GM12878 (cell line): ENCODE measurements around the gene CAPN7. TPM values are rescaled to one million over a fixed set of nuclear protein-coding genes. Genes with fewer than 3 reads are reported as not detected.

Source experiments
- ATAC-seq: fragments of 200-7000 bp; cut with Tn5 transposase; 3 replicates; pipeline ENCODE4 v1.9.1; 2020; ENCODE audit warnings: mild to moderate bottlenecking, moderate library complexity
- BruUV-seq: library from RNA; stranded (reverse); fragments of 400-500 nt; replicated peaks from 2 replicates; lab custom pipeline; 2021; lab: Mats Ljungman, UMichigan
- CTCF ChIA-PET: fragments of 300-600 bp; sonication (Branson Sonifier 250); formaldehyde crosslinking; extraction: SDS; loops from one replicate; lab custom pipeline; 2021; ENCODE audit warnings: inconsistent platforms; lab: Yijun Ruan, JAX
- POLR2A ChIA-PET: fragments of 350-600 bp; formaldehyde crosslinking; extraction: SDS; loops from one replicate; lab custom pipeline; 2021; ENCODE audit warnings: inconsistent platforms; lab: Charles Lee
- RAD21 ChIA-PET: fragments of 300-600 bp; sonication (Branson Sonifier 250); formaldehyde crosslinking; loops from one replicate; lab custom pipeline; 2023; ENCODE audit warnings: antibody characterized with exemption; ENCODE audit not compliant: unreplicated experiment; lab: Charles Lee
- SMC1A ChIA-PET: fragments of 300-600 bp; sonication (Branson Sonifier 250); formaldehyde crosslinking; loops from one replicate; lab custom pipeline; 2023; ENCODE audit not compliant: unreplicated experiment, uncharacterized antibody; lab: Charles Lee
- DNase-seq: peaks from one replicate; pipeline ENCODE4 v3.0.0-alpha.2; 2011; ENCODE audit warnings: low read depth, low spot score
- FAIRE-seq: peaks from 3 replicates; lab custom pipeline; 2011; peaks lifted over from hg19 to GRCh38; lab: Jason Lieb, UNC
- H2AFZ ChIP-seq: 2 replicates; pipeline ENCODE4 v1.6.0; 2011; ENCODE audit warnings: low read depth, low read length, control low read depth; ENCODE audit not compliant: control insufficient read depth
- H3K27ac ChIP-seq: 2 replicates; pipeline ENCODE4 v1.5.1; 2011; ENCODE audit warnings: control low read depth; ENCODE audit not compliant: control insufficient read depth, insufficient read depth
- H3K27me3 ChIP-seq, 2 experiments: replicated peaks in 1 of 2; 2 replicates each; pipeline versions ENCODE4 v1.6.0 to v1.6.1; 2011; ENCODE audit warnings: low read length in 1 of 2; ENCODE audit not compliant: control insufficient read depth in 2 of 2, insufficient read depth in 2 of 2
- H3K36me3 ChIP-seq, 2 experiments: 2 replicates each; pipeline ENCODE4 v1.5.1; 2011; ENCODE audit warnings: low read length in 1 of 2; ENCODE audit not compliant: control insufficient read depth in 2 of 2, insufficient read depth in 2 of 2
- H3K4me1 ChIP-seq: 2 replicates; pipeline ENCODE4 v1.6.1; 2011; ENCODE audit warnings: mild to moderate bottlenecking, low read length, moderate library complexity, mixed read lengths; ENCODE audit not compliant: control insufficient read depth, insufficient read depth
- H3K4me2 ChIP-seq: 2 replicates; pipeline ENCODE4 v1.6.0; 2011; ENCODE audit warnings: control low read depth; ENCODE audit not compliant: control insufficient read depth, insufficient read depth
- H3K4me3 ChIP-seq: fragments of 200-600 bp; sonication (generic); 2 replicates; pipeline ENCODE4 v1.5.1; 2016
- H3K79me2 ChIP-seq: 2 replicates; pipeline ENCODE4 v1.6.0; 2011; ENCODE audit warnings: low read length; ENCODE audit not compliant: control insufficient read depth, insufficient read depth
- H3K9ac ChIP-seq: 2 replicates; pipeline ENCODE4 v1.8.0; 2011; ENCODE audit warnings: low read length, control low read depth, mixed read lengths; ENCODE audit not compliant: control insufficient read depth, insufficient read depth
- H3K9me3 ChIP-seq: replicated peaks from 3 replicates; pipeline ENCODE4 v1.5.1; 2011; ENCODE audit warnings: mild to moderate bottlenecking, low read length; ENCODE audit not compliant: control insufficient read depth, insufficient read depth
- H4K20me1 ChIP-seq: 2 replicates; pipeline ENCODE4 v1.6.0; 2011; ENCODE audit not compliant: control insufficient read depth, insufficient read depth
- GATAD2B ChIP-seq: fragments of 450-650 bp; conservative IDR thresholded peaks from 2 replicates; pipeline ENCODE4 v1.6.1; 2017; ENCODE audit warnings: low read depth, mild to moderate bottlenecking, moderate library complexity
- NFIC ChIP-seq: IDR thresholded peaks from 2 replicates; pipeline ENCODE4 v1.6.1; 2012; ENCODE audit warnings: low read depth, mild to moderate bottlenecking, inconsistent platforms, low read length, moderate library complexity
- NR2C1 ChIP-seq: fragments of 450-650 bp; IDR thresholded peaks from 2 replicates; pipeline ENCODE4 v1.6.1; 2017; ENCODE audit warnings: antibody characterized with exemption, mild to moderate bottlenecking, moderate library complexity
- NRF1 ChIP-seq: conservative IDR thresholded peaks from 2 replicates; pipeline ENCODE4 v1.6.1; 2011; ENCODE audit warnings: mild to moderate bottlenecking, low read depth, low read length, improper control_type of control experiment
- RAD21 ChIP-seq: IDR thresholded peaks from 2 replicates; pipeline ENCODE4 v1.6.1; 2011; ENCODE audit warnings: mild to moderate bottlenecking, low read depth, low read length, moderate library complexity; ENCODE audit not compliant: insufficient read depth
- REST ChIP-seq: IDR thresholded peaks from 2 replicates; pipeline ENCODE4 v1.6.1; 2012; ENCODE audit warnings: mild to moderate bottlenecking, low read depth, low read length
- RFX5 ChIP-seq: IDR thresholded peaks from 2 replicates; pipeline ENCODE4 v1.6.1; 2011; ENCODE audit warnings: low read depth, low read length, improper control_type of control experiment
- YBX1 ChIP-seq: fragments of 450-650 bp; IDR thresholded peaks from 2 replicates; pipeline ENCODE4 v1.6.1; 2016; ENCODE audit warnings: antibody characterized with exemption
- ZBTB4 ChIP-seq: fragments of 450-650 bp; formaldehyde crosslinking; IDR thresholded peaks from 2 replicates; pipeline ENCODE4 v1.4.0; 2022; ENCODE audit warnings: mild to moderate bottlenecking, moderate library complexity
- ZNF274 ChIP-seq: IDR thresholded peaks from one replicate; pipeline ENCODE4 v1.8.0; 2011; ENCODE audit not compliant: insufficient read length, insufficient read depth
- ZNF592 ChIP-seq: fragments of 450-650 bp; IDR thresholded peaks from 2 replicates; pipeline ENCODE4 v1.6.1; 2017; ENCODE audit warnings: mild to moderate bottlenecking, moderate library complexity
- WGBS: methylation state at CpG from one replicate; pipeline ENCODE4 v1.1.6; 2016; ENCODE audit warnings: low lambda C conversion rate; ENCODE audit not compliant: insufficient replicate concordance, insufficient coverage; ENCODE audit errors: missing lambda C conversion rate; 5-methylcytosine and 5-hydroxymethylcytosine counted together
- in situ Hi-C: fragments of 300-500 bp; cut with MboI; formaldehyde crosslinking; loops from 9 replicates; pipeline ENCODE4 v1.14.3; 2018; ENCODE audit warnings: mixed read lengths
- intact Hi-C: fragments of 100-400 bp; cut with micrococcal nuclease; formaldehyde crosslinking; loops from one replicate; pipeline ENCODE4 v1.14.2; 2022; ENCODE audit not compliant: unreplicated experiment
- polyA plus RNA-seq, 11 experiments: library from polyadenylated mRNA; depleted of rRNA in 4 of 11; unstranded in 6 of 11; stranded (reverse) in 5 of 11; fragments of >200 nt; fragmentation: Nextera tagmentation in 4 of 11; fragmentation: Illumina TruSeq in 1 of 11; extraction: Ambion mirVana in 4 of 11; extraction: Trizol in 1 of 11; gene quantifications; 1 replicate in 1 of 11; 2 replicates in 10 of 11; pipeline versions ENCODE4 v1.2.1 to v1.2.3, GENCODE V29; 2011 to 2016; ENCODE audit warnings: inconsistent platforms in 2 of 11, missing spikeins in 2 of 11, low read depth in 1 of 11
- total RNA-seq, 4 experiments: library from RNA; depleted of rRNA in 3 of 4; stranded (reverse); fragments of >200 nt in 3 of 4; fragmentation: Illumina TruSeq in 1 of 4; extraction: Trizol in 1 of 4; gene quantifications; 2 replicates each; pipeline versions ENCODE4 v1.2.1 to v1.2.3, GENCODE V29; 2013 to 2021

CAPN7 gene
- total and polyA plus RNA-seq, 10 of the 15 experiments (the other 5 are each of a cell fraction or from before 2014, with no cell fraction given) = 5.3 to 27.0 (median 18.2) TPM

- Histone ChIP-seq H4K20me1 (no peaks in the 10 kb centered on the region), H3K27me3 (no peaks in the 10 kb centered on the region), H3K36me3 (peaks cover 5 to 7% of the 10 kb centered on the region in 2 experiments), H3K4me1 (peaks cover 5% of the 10 kb centered on the region; the same call in 1 of the 2 replicates), H3K4me2 (no peak overlapping the region), H3K9me3 (no peaks in the 10 kb centered on the region), H3K79me2 (no peaks in the 10 kb centered on the region; the same call in 1 of the 2 replicates), H3K9ac (no peak overlapping the region), H2AFZ (no peak overlapping the region), H3K4me3 (no peak overlapping the region), H3K27ac (no peak overlapping the region)
- intact Hi-C loops = no loop called here
- FAIRE-seq (no peak), ATAC-seq (no peak), DNase-seq (no peak)
- ChIA-PET CTCF (interaction anchor here (0.6 to 2.8 kb wide), 4 partner anchors 15 to 191 kb away, joined by 4 to 11 read pairs (median 8); partner anchors contain the start of gene CAPN7), RAD21 (no interaction called here), POLR2A (interaction anchor here (0.6 to 1.5 kb wide), 3 partner anchors 12 to 122 kb away, joined by 3 to 7 read pairs (median 4); partner anchors contain the start of gene CAPN7), SMC1A (interaction anchor here (1.1 to 2.4 kb wide), 6 partner anchors 14 to 185 kb away, joined by 3 to 11 read pairs (median 5); partner anchors contain the start of gene CAPN7)
- in situ Hi-C loops = no loop called here
- no TSS peak for BruUV-seq
- WGBS = 100% methylated on average over 2 of the region's 2 CpGs
- TF ChIP-seq ZBTB4 (CRISPR knock-in tag) = no peak
- no peak for TF ChIP-seq NRF1
- TF ChIP-seq REST = no peak
- TF ChIP-seq RFX5 = no peak
- TF ChIP-seq YBX1 = no peak
- no peak for TF ChIP-seq GATAD2B
- no peak for TF ChIP-seq ZNF274
- TF ChIP-seq RAD21 = no peak
- TF ChIP-seq NR2C1 = no peak
- TF ChIP-seq NFIC = no peak
- no peak for TF ChIP-seq ZNF592
Observed at GRCh38 chr3:15220661-15221060, 14.6 kb downstream of the CAPN7 start.
